ENCODE measurements around the gene IQGAP2.

Gene IQGAP2

GRCh38 chr5:76529464-76530344 is 126.6 kb downstream of the IQGAP2 start:
- no peaks in the 10 kb centered on the region for H3K27me3 ChIP-seq (ENCODE audit: insufficient read depth, insufficient read length)
- H3K4me3 ChIP-seq (ENCODE audit: insufficient read length, low read depth): no peak overlapping the region
- no peak for DNase-seq (ENCODE audit: low read depth, low spot score)
- H3K36me3 ChIP-seq (ENCODE audit: insufficient read depth, insufficient read length, low read length): no peaks in the 10 kb centered on the region
- TF ChIP-seq YY1 (IDR thresholded peaks at IDR 0.05; ENCODE audit: insufficient read depth, insufficient read length) (no peak), SUZ12 (IDR thresholded peaks at IDR 0.05; ENCODE audit: extremely low read depth, insufficient read depth, insufficient read length) (no peak), ZNF274 (IDR thresholded peaks at IDR 0.05; ENCODE audit: low read depth, low read length) (no peak)
- no peaks in the 10 kb centered on the region for H3K9me3 ChIP-seq (ENCODE audit: insufficient read depth, low read length)
- H3K9ac ChIP-seq (ENCODE audit: insufficient read length, low read depth): no peak overlapping the region
- H3K4me1 ChIP-seq (ENCODE audit: insufficient read depth, insufficient read length): no peaks in the 10 kb centered on the region

- Histone ChIP-seq H3K27me3 (ENCODE audit: insufficient read depth, insufficient read length) (no peaks in the 10 kb centered on the region), H3K9ac (ENCODE audit: insufficient read length, low read depth) (no peak overlapping the region), H3K4me3 (ENCODE audit: insufficient read length, low read depth) (no peak overlapping the region), H3K36me3 (ENCODE audit: insufficient read depth, insufficient read length, low read length) (no peaks in the 10 kb centered on the region), H3K4me1 (ENCODE audit: insufficient read depth, insufficient read length) (no peaks in the 10 kb centered on the region), H3K9me3 (ENCODE audit: insufficient read depth, low read length) (no peaks in the 10 kb centered on the region)
- no peak for DNase-seq (ENCODE audit: low read depth, low spot score)
- TF ChIP-seq ZNF274 (IDR thresholded peaks at IDR 0.05; ENCODE audit: low read depth, low read length): no peak
- TF ChIP-seq YY1 (IDR thresholded peaks at IDR 0.05; ENCODE audit: insufficient read depth, insufficient read length): no peak
- TF ChIP-seq SUZ12 (IDR thresholded peaks at IDR 0.05; ENCODE audit: extremely low read depth, insufficient read depth, insufficient read length): no peak
Measured at GRCh38 chr5:76532052-76532451, 129.0 kb downstream of the IQGAP2 start.

- H3K4me1 ChIP-seq (ENCODE audit: insufficient read depth, insufficient read length): no peaks in the 10 kb centered on the region
- no peak for DNase-seq (ENCODE audit: low read depth, low spot score)
- no peak overlapping the region for H3K9ac ChIP-seq (ENCODE audit: insufficient read length, low read depth)
- H3K36me3 ChIP-seq (ENCODE audit: insufficient read depth, insufficient read length, low read length): no peaks in the 10 kb centered on the region
- TF ChIP-seq SUZ12 (IDR thresholded peaks at IDR 0.05; ENCODE audit: extremely low read depth, insufficient read depth, insufficient read length) (no peak), ZNF274 (IDR thresholded peaks at IDR 0.05; ENCODE audit: low read depth, low read length) (no peak), YY1 (IDR thresholded peaks at IDR 0.05; ENCODE audit: insufficient read depth, insufficient read length) (no peak)
- no peaks in the 10 kb centered on the region for H3K27me3 ChIP-seq (ENCODE audit: insufficient read depth, insufficient read length)
- H3K4me3 ChIP-seq (ENCODE audit: insufficient read length, low read depth): no peak overlapping the region
- no peaks in the 10 kb centered on the region for H3K9me3 ChIP-seq (ENCODE audit: insufficient read depth, low read length)
Measured at GRCh38 chr5:76532973-76533372, 129.9 kb downstream of the IQGAP2 start.

GRCh38 chr5:76535577-76535976 is 132.5 kb downstream of the IQGAP2 start:
- Histone ChIP-seq H3K36me3 (ENCODE audit: insufficient read depth, insufficient read length, low read length) (no peaks in the 10 kb centered on the region), H3K9ac (ENCODE audit: insufficient read length, low read depth) (no peak overlapping the region), H3K4me3 (ENCODE audit: insufficient read length, low read depth) (no peak overlapping the region), H3K9me3 (ENCODE audit: insufficient read depth, low read length) (no peaks in the 10 kb centered on the region), H3K4me1 (ENCODE audit: insufficient read depth, insufficient read length) (no peaks in the 10 kb centered on the region), H3K27me3 (ENCODE audit: insufficient read depth, insufficient read length) (no peaks in the 10 kb centered on the region)
- TF ChIP-seq SUZ12 (IDR thresholded peaks at IDR 0.05; ENCODE audit: extremely low read depth, insufficient read depth, insufficient read length) (no peak), ZNF274 (IDR thresholded peaks at IDR 0.05; ENCODE audit: low read depth, low read length) (no peak), YY1 (IDR thresholded peaks at IDR 0.05; ENCODE audit: insufficient read depth, insufficient read length) (no peak)
- no peak for DNase-seq (ENCODE audit: low read depth, low spot score)

- no peak for TF ChIP-seq ZNF274 (IDR thresholded peaks at IDR 0.05; ENCODE audit: low read depth, low read length)
- TF ChIP-seq SUZ12 (IDR thresholded peaks at IDR 0.05; ENCODE audit: extremely low read depth, insufficient read depth, insufficient read length): no peak
- no peak for TF ChIP-seq YY1 (IDR thresholded peaks at IDR 0.05; ENCODE audit: insufficient read depth, insufficient read length)
- DNase-seq (ENCODE audit: low read depth, low spot score): no peak
- Histone ChIP-seq H3K27me3 (ENCODE audit: insufficient read depth, insufficient read length) (no peaks in the 10 kb centered on the region), H3K36me3 (ENCODE audit: insufficient read depth, insufficient read length, low read length) (no peaks in the 10 kb centered on the region), H3K4me1 (ENCODE audit: insufficient read depth, insufficient read length) (no peaks in the 10 kb centered on the region), H3K9ac (ENCODE audit: insufficient read length, low read depth) (no peak overlapping the region), H3K4me3 (ENCODE audit: insufficient read length, low read depth) (no peak overlapping the region), H3K9me3 (ENCODE audit: insufficient read depth, low read length) (no peaks in the 10 kb centered on the region)
Measured at GRCh38 chr5:76537073-76537543, 134.0 kb downstream of the IQGAP2 start.

GRCh38 chr5:76542241-76542640 is 139.2 kb downstream of the IQGAP2 start:
- Histone ChIP-seq H3K9ac (ENCODE audit: insufficient read length, low read depth) (no peak overlapping the region), H3K4me3 (ENCODE audit: insufficient read length, low read depth) (no peak overlapping the region), H3K36me3 (ENCODE audit: insufficient read depth, insufficient read length, low read length) (no peaks in the 10 kb centered on the region), H3K27me3 (ENCODE audit: insufficient read depth, insufficient read length) (no peaks in the 10 kb centered on the region), H3K4me1 (ENCODE audit: insufficient read depth, insufficient read length) (no peaks in the 10 kb centered on the region), H3K9me3 (ENCODE audit: insufficient read depth, low read length) (no peaks in the 10 kb centered on the region)
- TF ChIP-seq ZNF274 (IDR thresholded peaks at IDR 0.05; ENCODE audit: low read depth, low read length) (no peak), SUZ12 (IDR thresholded peaks at IDR 0.05; ENCODE audit: extremely low read depth, insufficient read depth, insufficient read length) (no peak), YY1 (IDR thresholded peaks at IDR 0.05; ENCODE audit: insufficient read depth, insufficient read length) (no peak)
- no peak for DNase-seq (ENCODE audit: low read depth, low spot score)

GRCh38 chr5:76542887-76543690 is 140.0 kb downstream of the IQGAP2 start:
- Histone ChIP-seq H3K4me1 (ENCODE audit: insufficient read depth, insufficient read length) (no peaks in the 10 kb centered on the region), H3K27me3 (ENCODE audit: insufficient read depth, insufficient read length) (no peaks in the 10 kb centered on the region), H3K9ac (ENCODE audit: insufficient read length, low read depth) (no peak overlapping the region), H3K4me3 (ENCODE audit: insufficient read length, low read depth) (no peak overlapping the region), H3K36me3 (ENCODE audit: insufficient read depth, insufficient read length, low read length) (no peaks in the 10 kb centered on the region), H3K9me3 (ENCODE audit: insufficient read depth, low read length) (no peaks in the 10 kb centered on the region)
- DNase-seq (ENCODE audit: low read depth, low spot score): no peak
- no peak for TF ChIP-seq YY1 (IDR thresholded peaks at IDR 0.05; ENCODE audit: insufficient read depth, insufficient read length)
- TF ChIP-seq SUZ12 (IDR thresholded peaks at IDR 0.05; ENCODE audit: extremely low read depth, insufficient read depth, insufficient read length): no peak
- TF ChIP-seq ZNF274 (IDR thresholded peaks at IDR 0.05; ENCODE audit: low read depth, low read length): no peak
